Keratinocyte (primary cell): ENCODE data around the gene MSMP. TPM values are rescaled to one million over a fixed set of nuclear protein-coding genes. Genes with fewer than 3 reads are reported as not detected.

Experiments
- DNase-seq: peaks from one replicate; pipeline ENCODE4 v3.0.0-alpha.2; 2011; ENCODE audit warnings: low read depth, missing footprints, low spot score
- FAIRE-seq: peaks from 2 replicates; lab custom pipeline; 2011; peaks lifted over from hg19 to GRCh38; lab: Jason Lieb, UNC
- H2AFZ ChIP-seq: 2 replicates; pipeline ENCODE4 v1.6.0; 2012; ENCODE audit warnings: low read length, control low read depth, inconsistent platforms; ENCODE audit not compliant: control insufficient read depth
- H3K27ac ChIP-seq: 2 replicates; pipeline ENCODE4 v1.5.1; 2011; ENCODE audit warnings: low read length; ENCODE audit not compliant: control insufficient read depth, insufficient read depth
- H3K27me3 ChIP-seq: 3 replicates; pipeline ENCODE4 v1.6.0; 2011; ENCODE audit warnings: low read length; ENCODE audit not compliant: control insufficient read depth, insufficient read depth; ENCODE audit errors: extremely low read depth
- H3K36me3 ChIP-seq, 2 experiments: 2 replicates in 1 of 2; 3 replicates in 1 of 2; pipeline ENCODE4 v1.5.1; 2011; ENCODE audit warnings: low read length in 2 of 2, mild to moderate bottlenecking in 1 of 2; ENCODE audit not compliant: control insufficient read depth in 2 of 2, insufficient read depth in 2 of 2; ENCODE audit errors: extremely low read depth in 1 of 2
- H3K4me1 ChIP-seq: 3 replicates; pipeline ENCODE4 v1.5.1; 2011; ENCODE audit warnings: low read length; ENCODE audit not compliant: control insufficient read depth, insufficient read depth; ENCODE audit errors: extremely low read depth
- H3K4me2 ChIP-seq: 3 replicates; pipeline ENCODE4 v1.6.0; 2011; ENCODE audit warnings: low read depth, low read length; ENCODE audit not compliant: control insufficient read depth, insufficient read depth; ENCODE audit errors: extremely low read depth
- H3K4me3 ChIP-seq, 3 experiments: fragments of 200-600 bp in 1 of 3; sonication (generic) in 1 of 3; 2 replicates in 2 of 3; 3 replicates in 1 of 3; pipeline ENCODE4 v1.5.1; 2011 to 2016; ENCODE audit warnings: low read length in 3 of 3, mild to moderate bottlenecking in 3 of 3, control low read depth in 2 of 3, inconsistent platforms in 1 of 3, low read depth in 1 of 3, mixed read lengths in 1 of 3, mixed run types in 1 of 3, moderate library complexity in 1 of 3; ENCODE audit not compliant: control insufficient read depth in 2 of 3, insufficient read depth in 2 of 3; ENCODE audit errors: extremely low read depth in 1 of 3
- H3K79me2 ChIP-seq: 2 replicates; pipeline ENCODE4 v1.6.0; 2012; ENCODE audit warnings: low read length; ENCODE audit not compliant: control insufficient read depth, insufficient read depth
- H3K9ac ChIP-seq: 3 replicates; pipeline ENCODE4 v1.6.0; 2011; ENCODE audit warnings: low read length; ENCODE audit not compliant: control insufficient read depth, insufficient read depth; ENCODE audit errors: extremely low read depth
- H3K9me1 ChIP-seq: 3 replicates; pipeline ENCODE4 v1.6.0; 2011; ENCODE audit warnings: low read length; ENCODE audit not compliant: control insufficient read depth, insufficient read depth; ENCODE audit errors: extremely low read depth
- H3K9me3 ChIP-seq: 2 replicates; pipeline ENCODE4 v1.5.1; 2012; ENCODE audit warnings: low read depth, low read length; ENCODE audit not compliant: control insufficient read depth
- H4K20me1 ChIP-seq: 3 replicates; pipeline ENCODE4 v1.6.0; 2011; ENCODE audit warnings: low read length; ENCODE audit not compliant: control insufficient read depth, insufficient read depth; ENCODE audit errors: extremely low read depth
- CTCF ChIP-seq, 3 experiments: IDR thresholded peaks in 1 of 3; conservative IDR thresholded peaks in 1 of 3; optimal IDR thresholded peaks in 1 of 3; 2 replicates in 2 of 3; 3 replicates in 1 of 3; pipeline versions ENCODE3 to v1.5.1; 2011; ENCODE audit warnings: low read length in 3 of 3, mild to moderate bottlenecking in 3 of 3, moderate library complexity in 2 of 3, control low read depth in 1 of 3, inconsistent platforms in 1 of 3; ENCODE audit not compliant: insufficient read depth in 2 of 3; ENCODE audit errors: extremely low read depth in 1 of 3
- EZH2 ChIP-seq: IDR thresholded peaks from one replicate; pipeline ENCODE4 v1.6.1; 2012; ENCODE audit warnings: inconsistent platforms, mild to moderate bottlenecking, low read length, moderate library complexity
- dilution Hi-C: fragments of 300-500 bp; cut with MboI; formaldehyde crosslinking; loops from one replicate; pipeline ENCODE4 v1.7.0; 2020; ENCODE audit warnings: low sequenced_read_pairs; ENCODE audit not compliant: extremely low pct_ligation_motif_present
- polyA plus RNA-seq, 5 experiments: library from polyadenylated mRNA; depleted of rRNA in 3 of 5; stranded (reverse) in 3 of 5; stranded (forward) in 1 of 5; unstranded in 1 of 5; fragments of >200 nt; gene quantifications; 1 replicate in 1 of 5; 2 replicates in 3 of 5; 3 replicates in 1 of 5; pipeline versions ENCODE4 v1.2.1 to v1.2.3, GENCODE V29; 2011 to 2012; ENCODE audit warnings: missing spikeins in 2 of 5, low read depth in 1 of 5, low replicate concordance in 1 of 5

Gene MSMP
- polyA plus RNA-seq, 1 donor (not counting 4 experiments of a cell fraction or from before 2014, with no cell fraction given): not detected

- TF ChIP-seq CTCF (optimal IDR thresholded peaks at IDR 0.05 in 1 of 3, IDR thresholded peaks at IDR 0.05 in 1 of 3, conservative IDR thresholded peaks at IDR 0.05 in 1 of 3; ENCODE audit: extremely low read depth in 1 of 3, insufficient read depth in 2 of 3, low read length in 3 of 3) (no peak), EZH2 (no peak)
- peaks cover 0 to 2% of the 10 kb centered on the region in 2 experiments for H3K36me3 ChIP-seq
- dilution Hi-C loops: no loop called here
- H3K27ac ChIP-seq: peak overlapping the region; percentile 24
- no peak overlapping the region for H3K9ac ChIP-seq
- no peak overlapping the region for H3K4me3 ChIP-seq
- DNase-seq: no peak
- no peak overlapping the region for H2AFZ ChIP-seq
- H3K4me2 ChIP-seq: no peak overlapping the region
- peaks cover 22% of the 10 kb centered on the region for H3K4me1 ChIP-seq
- no peaks in the 10 kb centered on the region for H4K20me1 ChIP-seq
- H3K79me2 ChIP-seq: no peaks in the 10 kb centered on the region
- FAIRE-seq: no peak
- no peaks in the 10 kb centered on the region for H3K9me1 ChIP-seq
- H3K27me3 ChIP-seq: no peaks in the 10 kb centered on the region
- no peaks in the 10 kb centered on the region for H3K9me3 ChIP-seq
Observed at GRCh38 chr9:35797311-35798109, 43.4 kb upstream of the MSMP start.

DNA sequence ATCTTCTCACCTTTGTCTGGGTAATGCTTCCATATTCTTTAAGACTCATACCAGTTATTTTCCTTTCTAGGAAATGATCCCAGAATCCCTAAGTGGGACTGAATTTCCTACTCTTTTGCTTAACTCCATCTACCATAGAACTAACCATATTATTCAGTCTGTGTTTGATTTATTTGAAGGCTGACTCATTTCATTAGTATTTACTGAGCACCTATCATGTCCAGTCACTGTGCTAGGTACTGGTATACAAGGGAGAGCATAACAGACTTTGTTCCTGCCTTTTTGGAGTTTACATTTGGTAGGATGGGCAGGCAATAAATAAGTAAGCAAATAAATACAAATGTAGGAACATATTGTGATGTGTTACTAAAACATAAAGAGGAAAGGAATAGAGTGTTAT is 41.6 kb upstream of the MSMP start:
- no peaks in the 10 kb centered on the region for H3K36me3 ChIP-seq
- H3K4me3 ChIP-seq: no peak overlapping the region
- no peak overlapping the region for H3K4me2 ChIP-seq
- no peak overlapping the region for H3K27ac ChIP-seq
- no peak overlapping the region for H3K9ac ChIP-seq
- FAIRE-seq: peak; percentile 75
- no peaks in the 10 kb centered on the region for H4K20me1 ChIP-seq
- H3K9me3 ChIP-seq: no peaks in the 10 kb centered on the region
- dilution Hi-C loops: no loop called here
- no peaks in the 10 kb centered on the region for H3K79me2 ChIP-seq
- DNase-seq: no peak
- peaks cover 22% of the 10 kb centered on the region for H3K4me1 ChIP-seq
- no peak overlapping the region for H2AFZ ChIP-seq
- TF ChIP-seq EZH2 (no peak), CTCF (optimal IDR thresholded peaks at IDR 0.05 in 1 of 3, IDR thresholded peaks at IDR 0.05 in 1 of 3, conservative IDR thresholded peaks at IDR 0.05 in 1 of 3; ENCODE audit: extremely low read depth in 1 of 3, insufficient read depth in 2 of 3, low read length in 3 of 3) (no peak)
- no peaks in the 10 kb centered on the region for H3K27me3 ChIP-seq
- no peaks in the 10 kb centered on the region for H3K9me1 ChIP-seq
